WTC11 (cell line): ENCODE results near the gene FBP1.

Experiments used
- CBFB ChIP-seq: sonication (generic); formaldehyde crosslinking; IDR thresholded peaks from 2 replicates; pipeline ENCODE4 v1.8.1; 2022; ENCODE audit warnings: mild to moderate bottlenecking, low read depth, missing genetic modification reagents
- SOX15 ChIP-seq: fragments of 250-450 bp; sonication (Bioruptor Pico); IDR thresholded peaks from 2 replicates; pipeline ENCODE4 v1.9.0; 2021; ENCODE audit warnings: mild to moderate bottlenecking
- TF ChIP-seq, protein P1 (sequence below): fragments of 200-600 bp; IDR thresholded peaks from 2 replicates; pipeline ENCODE4 v1.8.0; 2022; ENCODE audit warnings: antibody characterized with exemption

DNA sequence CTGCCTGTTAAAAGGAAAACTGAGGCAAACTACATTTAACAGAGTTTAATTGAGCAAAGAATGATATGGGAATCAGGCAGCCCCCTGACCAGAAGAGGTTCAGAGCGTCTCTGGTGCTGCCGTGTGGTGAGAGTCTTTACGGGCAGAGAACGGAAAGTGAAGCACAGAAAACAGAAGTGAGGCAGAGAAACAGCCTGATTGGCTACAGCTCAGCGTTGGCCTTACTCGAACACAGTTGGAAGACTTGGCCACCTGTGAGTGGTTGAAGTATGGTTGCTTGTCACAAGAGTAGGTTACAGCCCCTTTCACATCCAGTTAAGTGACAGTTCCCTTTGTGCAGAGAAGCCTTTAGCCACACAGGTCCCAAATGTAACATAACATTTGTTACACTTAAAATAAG, 16.9 kb upstream of the FBP1 start:
- TF ChIP-seq, protein P1, sequence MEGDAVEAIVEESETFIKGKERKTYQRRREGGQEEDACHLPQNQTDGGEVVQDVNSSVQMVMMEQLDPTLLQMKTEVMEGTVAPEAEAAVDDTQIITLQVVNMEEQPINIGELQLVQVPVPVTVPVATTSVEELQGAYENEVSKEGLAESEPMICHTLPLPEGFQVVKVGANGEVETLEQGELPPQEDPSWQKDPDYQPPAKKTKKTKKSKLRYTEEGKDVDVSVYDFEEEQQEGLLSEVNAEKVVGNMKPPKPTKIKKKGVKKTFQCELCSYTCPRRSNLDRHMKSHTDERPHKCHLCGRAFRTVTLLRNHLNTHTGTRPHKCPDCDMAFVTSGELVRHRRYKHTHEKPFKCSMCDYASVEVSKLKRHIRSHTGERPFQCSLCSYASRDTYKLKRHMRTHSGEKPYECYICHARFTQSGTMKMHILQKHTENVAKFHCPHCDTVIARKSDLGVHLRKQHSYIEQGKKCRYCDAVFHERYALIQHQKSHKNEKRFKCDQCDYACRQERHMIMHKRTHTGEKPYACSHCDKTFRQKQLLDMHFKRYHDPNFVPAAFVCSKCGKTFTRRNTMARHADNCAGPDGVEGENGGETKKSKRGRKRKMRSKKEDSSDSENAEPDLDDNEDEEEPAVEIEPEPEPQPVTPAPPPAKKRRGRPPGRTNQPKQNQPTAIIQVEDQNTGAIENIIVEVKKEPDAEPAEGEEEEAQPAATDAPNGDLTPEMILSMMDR: no peak
- TF ChIP-seq SOX15 (CRISPR knock-in tag) (no peak), CBFB (CRISPR knock-in tag) (no peak)
